ENCODE measurements around the gene NUTM1.

NUTM1 gene

GRCh38 chr15:34342737-34343575 lies at the start of gene NUTM1, which contains the start of gene NOP10:
Gene NUTM1 (plus strand): TSS chr15:34343315. CDS start chr15:34343697, 382 bp downstream.
Gene NOP10 (minus strand): TSS chr15:34343136. CDS start chr15:34343073, 63 bp downstream.
- DNase-seq (ENCODE audit: low read depth in 1 of 2, low spot score in 1 of 2): peak; percentile 94

GRCh38 chr15:34297059-34297458 lies 46.1 kb upstream of the NUTM1 start:
- no peak for DNase-seq (ENCODE audit: low read depth in 1 of 2, low spot score in 1 of 2)

GRCh38 chr15:34301058-34301457 lies 42.1 kb upstream of the NUTM1 start:
- DNase-seq (ENCODE audit: low read depth in 1 of 2, low spot score in 1 of 2): no peak

- no peak for DNase-seq (ENCODE audit: low read depth in 1 of 2, low spot score in 1 of 2)
Observed at GRCh38 chr15:34304613-34305012, 38.5 kb upstream of the NUTM1 start.

GRCh38 chr15:34311563-34311962 lies 31.6 kb upstream of the NUTM1 start:
- DNase-seq (ENCODE audit: low read depth in 1 of 2, low spot score in 1 of 2): no peak

GRCh38 chr15:34314491-34315490 lies 28.3 kb upstream of the NUTM1 start:
- DNase-seq (ENCODE audit: low read depth in 1 of 2, low spot score in 1 of 2): no peak

- DNase-seq (ENCODE audit: low read depth in 1 of 2, low spot score in 1 of 2): no peak
Observed at GRCh38 chr15:34318277-34319079, 24.6 kb upstream of the NUTM1 start.

GRCh38 chr15:34323217-34323616 lies 19.9 kb upstream of the NUTM1 start:
- DNase-seq (ENCODE audit: low read depth in 1 of 2, low spot score in 1 of 2): no peak

GRCh38 chr15:34324933-34325332 lies 18.2 kb upstream of the NUTM1 start:
- no peak for DNase-seq (ENCODE audit: low read depth in 1 of 2, low spot score in 1 of 2)

- no peak for DNase-seq (ENCODE audit: low read depth in 1 of 2, low spot score in 1 of 2)
Observed at GRCh38 chr15:34325368-34325767, 17.7 kb upstream of the NUTM1 start.

- no peak for DNase-seq (ENCODE audit: low read depth in 1 of 2, low spot score in 1 of 2)
Observed at GRCh38 chr15:34327906-34328305, 15.2 kb upstream of the NUTM1 start.

GRCh38 chr15:34329006-34329405 lies 14.1 kb upstream of the NUTM1 start:
- DNase-seq (ENCODE audit: low read depth in 1 of 2, low spot score in 1 of 2): no peak

GRCh38 chr15:34330279-34330678 lies 12.8 kb upstream of the NUTM1 start:
- no peak for DNase-seq (ENCODE audit: low read depth in 1 of 2, low spot score in 1 of 2)

- no peak for DNase-seq (ENCODE audit: low read depth in 1 of 2, low spot score in 1 of 2)
Observed at GRCh38 chr15:34331809-34332208, 11.3 kb upstream of the NUTM1 start.

GRCh38 chr15:34332553-34333120 lies 10.5 kb upstream of the NUTM1 start:
- no peak for DNase-seq (ENCODE audit: low read depth in 1 of 2, low spot score in 1 of 2)

GRCh38 chr15:34334672-34335071 lies 8.4 kb upstream of the NUTM1 start:
- no peak for DNase-seq (ENCODE audit: low read depth in 1 of 2, low spot score in 1 of 2)

- peak in 1 of 2 donors; percentile 36 for DNase-seq (ENCODE audit: low read depth in 1 of 2, low spot score in 1 of 2)
Observed at GRCh38 chr15:34335176-34336032, 7.7 kb upstream of the NUTM1 start.

GRCh38 chr15:34336231-34336990 lies 6.7 kb upstream of the NUTM1 start:
- DNase-seq (ENCODE audit: low read depth in 1 of 2, low spot score in 1 of 2): no peak
